Gastrocnemius medialis (tissue), 4 donors: ENCODE results near the gene DENND1A. TPM values are rescaled to one million over a fixed set of nuclear protein-coding genes. Genes with fewer than 3 reads are reported as not detected.

ENCODE experiments used
- ATAC-seq, 2 donors: fragments of 150-250 bp; one replicate each; pipeline ENCODE4 v1.9.1; 2016
- DNase-seq, 2 donors: peaks; one replicate each; pipeline ENCODE4 v3.0.0-alpha.2; 2019
- H3K27ac ChIP-seq, 4 donors: fragments of 200-600 bp; sonication (generic); 1 replicate in 1 of 4; 2 replicates in 3 of 4; pipeline ENCODE4 v1.5.1; 2016 to 2018; ENCODE audit warnings: mild to moderate bottlenecking in 2 of 4, moderate library complexity in 1 of 4
- H3K27me3 ChIP-seq, 3 donors: fragments of 200-600 bp; sonication (generic) in 2 of 3; 1 replicate in 1 of 3; 2 replicates in 2 of 3; pipeline versions ENCODE4 v1.5.1 to v1.6.0; 2016 to 2019; ENCODE audit warnings: mild to moderate bottlenecking in 1 of 3, moderate library complexity in 1 of 3
- H3K36me3 ChIP-seq, 2 donors: fragments of 200-600 bp; sonication (generic) in 1 of 2; one replicate each; pipeline ENCODE4 v1.5.1; 2017 to 2018
- H3K4me1 ChIP-seq, 2 donors: fragments of 200-600 bp; sonication (generic) in 1 of 2; one replicate each; pipeline ENCODE4 v1.5.1; 2016 to 2017; ENCODE audit warnings: mild to moderate bottlenecking in 2 of 2
- H3K4me3 ChIP-seq, 4 donors: fragments of 200-600 bp; sonication (generic) in 3 of 4; 1 replicate in 1 of 4; 2 replicates in 3 of 4; pipeline ENCODE4 v1.5.1; 2016 to 2019; ENCODE audit warnings: mild to moderate bottlenecking in 2 of 4
- H3K9me3 ChIP-seq, 3 donors: fragments of 200-600 bp; sonication (generic) in 2 of 3; 1 replicate in 1 of 3; 2 replicates in 2 of 3; pipeline ENCODE4 v1.5.1; 2016 to 2019
- POLR2A ChIP-seq, 2 donors: fragments of 450-650 bp; IDR thresholded peaks; one replicate each; pipeline ENCODE4 v1.6.1; 2017; ENCODE audit warnings: antibody characterized with exemption in 2 of 2, mild to moderate bottlenecking in 2 of 2, moderate library complexity in 2 of 2
- in situ Hi-C, 4 donors: fragments of 200-750 bp; cut with MboI; loops; one replicate each; pipeline versions ENCODE4 v1.15.0 to v1.8.0; 2017; ENCODE audit warnings: low sequenced_read_pairs in 4 of 4
- intact Hi-C: fragments of 100-400 bp; cut with DNase I; formaldehyde crosslinking; loops from one replicate; pipeline ENCODE4 v1.15.1; 2023; ENCODE audit warnings: low total_unique reads
- total RNA-seq, 4 donors: library from RNA; depleted of rRNA; stranded (reverse); fragments of >200 nt; gene quantifications; one replicate each; pipeline versions ENCODE4 v1.1.0 to v1.2.3, GENCODE V29; 2016
- TF ChIP-seq, protein P1 (sequence below), 5 experiments: fragments of 450-650 bp in 3 of 5; fragments of 200-600 bp in 2 of 5; sonication (generic) in 2 of 5; IDR thresholded peaks in 4 of 5; conservative IDR thresholded peaks in 1 of 5; 1 replicate in 4 of 5; 2 replicates in 1 of 5; pipeline ENCODE4 v1.5.1; 2016 to 2019; ENCODE audit warnings: antibody characterized with exemption in 5 of 5, mild to moderate bottlenecking in 3 of 5, moderate library complexity in 3 of 5

Gene DENND1A
- total RNA-seq, 4 donors from 2014 or later = 14.1 to 24.6 (median 16.4) TPM

DNA sequence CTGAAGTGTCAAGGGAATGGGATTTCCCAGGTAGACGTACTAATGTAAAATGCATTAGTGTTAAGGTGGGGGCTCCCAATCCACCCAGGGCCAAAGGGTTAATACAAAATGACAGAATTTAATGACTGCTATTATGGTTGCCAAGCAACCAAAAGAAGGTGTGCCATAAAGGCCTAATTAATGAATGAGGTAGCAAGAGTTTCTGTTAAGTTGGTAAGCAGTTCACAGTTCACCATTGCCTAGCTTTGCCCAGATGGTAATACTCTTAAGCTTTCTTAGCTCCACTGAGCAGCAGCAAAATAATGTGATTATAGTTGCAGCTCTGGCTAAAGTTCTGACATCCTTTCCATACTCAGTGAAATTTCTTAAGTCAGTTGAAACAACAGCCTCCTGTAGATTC is 211.7 kb downstream of the DENND1A start:
- TF ChIP-seq, protein P1, sequence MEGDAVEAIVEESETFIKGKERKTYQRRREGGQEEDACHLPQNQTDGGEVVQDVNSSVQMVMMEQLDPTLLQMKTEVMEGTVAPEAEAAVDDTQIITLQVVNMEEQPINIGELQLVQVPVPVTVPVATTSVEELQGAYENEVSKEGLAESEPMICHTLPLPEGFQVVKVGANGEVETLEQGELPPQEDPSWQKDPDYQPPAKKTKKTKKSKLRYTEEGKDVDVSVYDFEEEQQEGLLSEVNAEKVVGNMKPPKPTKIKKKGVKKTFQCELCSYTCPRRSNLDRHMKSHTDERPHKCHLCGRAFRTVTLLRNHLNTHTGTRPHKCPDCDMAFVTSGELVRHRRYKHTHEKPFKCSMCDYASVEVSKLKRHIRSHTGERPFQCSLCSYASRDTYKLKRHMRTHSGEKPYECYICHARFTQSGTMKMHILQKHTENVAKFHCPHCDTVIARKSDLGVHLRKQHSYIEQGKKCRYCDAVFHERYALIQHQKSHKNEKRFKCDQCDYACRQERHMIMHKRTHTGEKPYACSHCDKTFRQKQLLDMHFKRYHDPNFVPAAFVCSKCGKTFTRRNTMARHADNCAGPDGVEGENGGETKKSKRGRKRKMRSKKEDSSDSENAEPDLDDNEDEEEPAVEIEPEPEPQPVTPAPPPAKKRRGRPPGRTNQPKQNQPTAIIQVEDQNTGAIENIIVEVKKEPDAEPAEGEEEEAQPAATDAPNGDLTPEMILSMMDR (IDR thresholded peaks at IDR 0.05 in 4 of 5, conservative IDR thresholded peaks at IDR 0.05 in 1 of 5) = no peak
- no peak for TF ChIP-seq POLR2A (IDR thresholded peaks at IDR 0.05)
- intact Hi-C loops (no loop called here), in situ Hi-C loops (no loop called here)
- no peaks in the 10 kb centered on the region for H3K36me3 ChIP-seq
- H3K9me3 ChIP-seq = no peaks in the 10 kb centered on the region
- H3K4me1 ChIP-seq = no peaks in the 10 kb centered on the region
- no peak for DNase-seq
- no peak overlapping the region for H3K4me3 ChIP-seq
- ATAC-seq = no peak
- no peaks in the 10 kb centered on the region for H3K27me3 ChIP-seq
- H3K27ac ChIP-seq = no peak overlapping the region

DNA sequence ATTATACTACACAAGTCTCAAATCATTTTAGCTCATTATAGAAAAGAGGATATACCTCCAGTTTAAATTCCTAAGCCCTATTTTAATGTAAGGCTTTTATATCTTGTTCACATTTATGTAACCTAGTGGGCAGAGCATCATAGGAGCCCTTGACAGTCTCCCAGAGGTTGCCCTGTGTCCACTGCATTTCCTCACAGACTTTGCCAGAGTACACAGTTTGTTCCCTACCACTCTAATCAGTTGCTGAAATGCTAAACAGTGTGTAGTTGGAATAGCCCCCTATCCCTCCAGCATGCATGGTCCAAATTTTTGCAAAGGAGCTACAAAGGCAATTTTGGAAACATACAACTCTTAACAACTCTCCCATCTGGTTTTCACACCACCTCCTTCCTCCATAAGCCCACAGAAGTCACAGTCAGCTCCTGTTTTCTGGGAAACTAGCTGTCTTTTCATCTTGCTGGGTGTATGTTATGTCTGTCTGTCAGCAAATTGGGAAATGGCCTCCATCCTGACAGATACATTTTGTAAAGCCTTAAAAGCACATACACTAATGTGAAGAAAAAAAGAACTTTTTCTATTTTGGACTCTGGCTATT is 212.2 kb downstream of the DENND1A start:
- intact Hi-C loops = no loop called here
- H3K4me3 ChIP-seq = no peak overlapping the region
- DNase-seq (no peak), ATAC-seq (no peak)
- no peaks in the 10 kb centered on the region for H3K4me1 ChIP-seq
- H3K27me3 ChIP-seq = no peaks in the 10 kb centered on the region
- H3K27ac ChIP-seq = no peak overlapping the region
- H3K36me3 ChIP-seq = no peaks in the 10 kb centered on the region
- in situ Hi-C loops = no loop called here
- no peaks in the 10 kb centered on the region for H3K9me3 ChIP-seq
- TF ChIP-seq POLR2A (IDR thresholded peaks at IDR 0.05) = no peak
- TF ChIP-seq, protein P1 (IDR thresholded peaks at IDR 0.05 in 4 of 5, conservative IDR thresholded peaks at IDR 0.05 in 1 of 5) = no peak

DNA sequence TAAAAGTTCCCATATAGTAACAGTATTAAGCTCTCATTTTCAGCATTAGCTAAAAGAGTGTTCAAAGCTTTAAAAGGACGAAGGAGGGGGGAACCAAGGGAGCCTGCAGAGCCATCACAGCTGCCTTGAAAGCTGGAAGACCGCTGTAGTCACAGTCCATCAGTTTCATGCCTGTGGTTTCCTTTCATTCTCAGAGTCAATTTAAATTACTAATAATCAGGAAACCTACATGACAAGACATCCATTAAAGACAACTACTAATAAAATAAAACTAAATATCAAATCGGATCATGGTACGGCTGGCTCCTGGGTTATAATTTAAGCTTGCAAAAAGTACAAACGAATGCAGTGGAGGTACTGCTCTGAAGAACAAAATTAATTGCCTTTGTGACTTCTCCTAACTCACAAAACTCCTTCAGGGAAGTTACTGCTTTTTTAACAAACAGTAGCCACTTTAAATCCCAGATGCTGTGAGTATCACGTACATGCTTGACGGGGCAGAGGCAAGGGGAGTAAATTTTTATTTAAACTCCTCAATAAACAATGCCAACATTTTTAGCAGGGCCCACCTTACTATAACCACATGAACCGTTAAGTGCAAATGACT is 213.5 kb downstream of the DENND1A start:
- Histone ChIP-seq H3K9me3 (no peaks in the 10 kb centered on the region), H3K27me3 (no peaks in the 10 kb centered on the region), H3K36me3 (no peaks in the 10 kb centered on the region), H3K4me3 (no peak overlapping the region), H3K4me1 (no peaks in the 10 kb centered on the region), H3K27ac (no peak overlapping the region)
- in situ Hi-C loops = no loop called here
- intact Hi-C loops = no loop called here
- no peak for DNase-seq
- ATAC-seq = no peak
- TF ChIP-seq, protein P1 (IDR thresholded peaks at IDR 0.05 in 4 of 5, conservative IDR thresholded peaks at IDR 0.05 in 1 of 5) = no peak

DNA sequence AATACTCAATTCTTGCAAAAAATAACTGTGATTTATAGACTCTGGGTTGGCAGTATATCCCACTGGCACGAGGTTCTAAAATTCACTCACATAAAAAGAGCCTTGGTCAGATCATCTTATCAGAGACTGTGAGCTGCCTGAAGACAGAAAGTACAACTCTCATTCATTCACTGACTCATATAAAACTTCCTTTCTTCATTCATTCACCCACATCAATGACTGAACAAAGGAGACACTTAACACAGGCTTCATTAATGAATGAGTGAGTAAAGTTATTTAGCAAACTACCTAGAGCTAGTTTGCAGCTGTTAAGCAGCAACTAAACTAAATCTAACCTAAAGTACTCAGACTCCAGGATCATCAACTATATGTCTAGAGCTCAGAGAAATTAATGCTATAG is 214.7 kb downstream of the DENND1A start:
- H3K27me3 ChIP-seq = no peaks in the 10 kb centered on the region
- intact Hi-C loops = no loop called here
- no peak overlapping the region for H3K4me3 ChIP-seq
- H3K4me1 ChIP-seq = no peaks in the 10 kb centered on the region
- H3K9me3 ChIP-seq = no peaks in the 10 kb centered on the region
- DNase-seq (no peak), ATAC-seq (no peak)
- H3K36me3 ChIP-seq = no peaks in the 10 kb centered on the region
- no peak for TF ChIP-seq POLR2A (IDR thresholded peaks at IDR 0.05)
- TF ChIP-seq, protein P1 (IDR thresholded peaks at IDR 0.05 in 4 of 5, conservative IDR thresholded peaks at IDR 0.05 in 1 of 5) = no peak
- in situ Hi-C loops = no loop called here
- no peak overlapping the region for H3K27ac ChIP-seq

DNA sequence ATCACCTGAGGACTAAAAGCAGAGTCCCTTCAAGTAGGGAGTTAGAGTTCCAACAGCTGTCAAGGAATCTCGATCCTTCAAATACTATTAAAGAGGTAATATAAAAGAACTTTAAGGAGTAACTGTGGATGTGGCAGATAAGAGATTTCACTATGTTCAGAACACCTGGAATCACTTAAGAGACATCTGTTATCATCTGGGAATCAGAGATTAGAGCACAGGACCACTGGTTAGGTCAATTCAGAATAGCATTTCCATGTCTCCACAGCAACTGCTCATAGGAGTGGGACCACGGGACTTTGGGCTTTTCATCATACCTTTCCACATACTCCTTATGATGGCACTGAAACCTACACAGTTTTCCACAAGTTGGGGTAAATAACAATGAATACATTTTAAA is 216.6 kb downstream of the DENND1A start:
- Histone ChIP-seq H3K27ac (no peak overlapping the region), H3K36me3 (no peaks in the 10 kb centered on the region), H3K4me1 (no peaks in the 10 kb centered on the region), H3K4me3 (no peak overlapping the region), H3K9me3 (no peaks in the 10 kb centered on the region), H3K27me3 (no peaks in the 10 kb centered on the region)
- in situ Hi-C loops (no loop called here), intact Hi-C loops (no loop called here)
- ATAC-seq (no peak), DNase-seq (no peak)
- TF ChIP-seq POLR2A (IDR thresholded peaks at IDR 0.05) = no peak
- TF ChIP-seq, protein P1 (IDR thresholded peaks at IDR 0.05 in 4 of 5, conservative IDR thresholded peaks at IDR 0.05 in 1 of 5) = no peak
